GM12874 (cell line): ENCODE measurements around the gene LRP4.

Source experiments
- TF ChIP-seq, protein P1 (sequence below): IDR thresholded peaks from 2 replicates; pipeline ENCODE4 v1.5.1; 2011; ENCODE audit warnings: low read depth, mild to moderate bottlenecking, control low read depth, low read length, moderate library complexity; ENCODE audit not compliant: insufficient read depth

Gene LRP4

GRCh38 chr11:46952553-46952952, 34.2 kb upstream of the LRP4 start:
- TF ChIP-seq, protein P1, sequence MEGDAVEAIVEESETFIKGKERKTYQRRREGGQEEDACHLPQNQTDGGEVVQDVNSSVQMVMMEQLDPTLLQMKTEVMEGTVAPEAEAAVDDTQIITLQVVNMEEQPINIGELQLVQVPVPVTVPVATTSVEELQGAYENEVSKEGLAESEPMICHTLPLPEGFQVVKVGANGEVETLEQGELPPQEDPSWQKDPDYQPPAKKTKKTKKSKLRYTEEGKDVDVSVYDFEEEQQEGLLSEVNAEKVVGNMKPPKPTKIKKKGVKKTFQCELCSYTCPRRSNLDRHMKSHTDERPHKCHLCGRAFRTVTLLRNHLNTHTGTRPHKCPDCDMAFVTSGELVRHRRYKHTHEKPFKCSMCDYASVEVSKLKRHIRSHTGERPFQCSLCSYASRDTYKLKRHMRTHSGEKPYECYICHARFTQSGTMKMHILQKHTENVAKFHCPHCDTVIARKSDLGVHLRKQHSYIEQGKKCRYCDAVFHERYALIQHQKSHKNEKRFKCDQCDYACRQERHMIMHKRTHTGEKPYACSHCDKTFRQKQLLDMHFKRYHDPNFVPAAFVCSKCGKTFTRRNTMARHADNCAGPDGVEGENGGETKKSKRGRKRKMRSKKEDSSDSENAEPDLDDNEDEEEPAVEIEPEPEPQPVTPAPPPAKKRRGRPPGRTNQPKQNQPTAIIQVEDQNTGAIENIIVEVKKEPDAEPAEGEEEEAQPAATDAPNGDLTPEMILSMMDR, result no peak

GRCh38 chr11:46951864-46952263, 33.5 kb upstream of the LRP4 start:
- TF ChIP-seq, protein P1, result no peak

- TF ChIP-seq, protein P1, result no peak
Observed at GRCh38 chr11:46949297-46949696, 30.9 kb upstream of the LRP4 start.

DNA sequence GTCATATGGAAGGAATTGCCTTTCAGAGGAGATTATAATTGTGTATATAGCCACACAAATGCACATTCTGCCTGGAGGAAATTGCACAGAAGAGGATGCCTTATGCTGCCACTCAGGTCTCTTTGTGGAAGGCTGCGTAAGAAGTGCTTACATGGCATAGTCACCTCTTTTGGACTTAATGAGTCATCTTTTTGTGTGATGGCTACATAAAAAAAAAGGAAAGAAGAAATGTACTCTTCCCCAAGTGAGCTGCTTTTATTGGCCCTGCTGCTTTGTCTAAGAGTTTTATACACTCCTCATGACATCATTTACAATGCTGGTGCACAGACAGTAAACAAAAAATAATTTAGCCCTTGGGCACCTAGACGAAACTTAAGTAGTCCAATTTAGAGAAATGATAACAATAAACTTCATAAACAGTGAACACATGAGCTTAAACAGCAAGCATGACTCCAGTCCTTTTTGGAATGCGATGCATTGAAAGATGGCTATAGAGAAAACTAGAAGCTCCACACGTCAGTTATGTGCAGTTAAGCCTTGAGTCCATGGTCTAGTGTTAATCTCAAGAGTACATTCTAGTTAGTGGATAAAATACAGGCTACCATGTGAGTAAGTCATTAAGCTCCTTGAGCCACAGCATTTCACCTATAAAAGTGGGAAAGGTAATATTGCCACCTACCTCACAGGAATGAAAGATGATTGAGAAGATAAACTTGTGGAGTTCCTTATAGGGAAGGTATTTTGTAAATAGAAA, 30.2 kb upstream of the LRP4 start:
- TF ChIP-seq, protein P1, result no peak

DNA sequence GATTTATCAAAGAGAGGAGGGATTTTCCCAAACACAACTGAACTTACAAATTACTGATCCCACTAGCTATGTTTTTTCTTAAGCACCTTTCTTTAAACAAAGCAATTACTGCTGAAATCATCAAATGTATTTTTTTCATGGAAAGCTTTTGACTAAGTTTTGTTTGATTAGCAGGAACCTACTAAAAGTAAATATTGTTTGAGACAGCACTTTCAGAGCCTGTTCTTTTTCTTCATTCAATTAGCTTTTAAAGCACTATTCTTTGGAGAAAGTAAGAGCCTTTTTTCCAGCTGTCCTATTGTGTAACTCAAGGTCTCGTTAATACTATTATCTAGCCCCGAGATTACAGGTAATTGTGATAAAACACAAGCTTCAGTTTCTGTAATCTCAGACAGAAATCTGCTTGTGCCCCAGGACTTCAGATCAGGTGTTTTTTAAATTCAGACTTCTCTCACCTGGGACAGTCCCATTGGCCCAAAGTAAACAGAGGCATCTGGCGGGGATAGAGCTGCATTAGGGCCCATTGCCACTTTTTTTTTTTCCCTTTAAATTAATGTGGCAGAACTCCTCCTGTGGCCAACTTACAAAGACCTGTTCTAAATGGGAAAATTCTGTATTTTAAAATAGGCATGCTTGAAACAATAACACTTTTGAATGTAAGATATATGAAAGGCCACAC, 29.2 kb upstream of the LRP4 start:
- TF ChIP-seq, protein P1, result no peak

DNA sequence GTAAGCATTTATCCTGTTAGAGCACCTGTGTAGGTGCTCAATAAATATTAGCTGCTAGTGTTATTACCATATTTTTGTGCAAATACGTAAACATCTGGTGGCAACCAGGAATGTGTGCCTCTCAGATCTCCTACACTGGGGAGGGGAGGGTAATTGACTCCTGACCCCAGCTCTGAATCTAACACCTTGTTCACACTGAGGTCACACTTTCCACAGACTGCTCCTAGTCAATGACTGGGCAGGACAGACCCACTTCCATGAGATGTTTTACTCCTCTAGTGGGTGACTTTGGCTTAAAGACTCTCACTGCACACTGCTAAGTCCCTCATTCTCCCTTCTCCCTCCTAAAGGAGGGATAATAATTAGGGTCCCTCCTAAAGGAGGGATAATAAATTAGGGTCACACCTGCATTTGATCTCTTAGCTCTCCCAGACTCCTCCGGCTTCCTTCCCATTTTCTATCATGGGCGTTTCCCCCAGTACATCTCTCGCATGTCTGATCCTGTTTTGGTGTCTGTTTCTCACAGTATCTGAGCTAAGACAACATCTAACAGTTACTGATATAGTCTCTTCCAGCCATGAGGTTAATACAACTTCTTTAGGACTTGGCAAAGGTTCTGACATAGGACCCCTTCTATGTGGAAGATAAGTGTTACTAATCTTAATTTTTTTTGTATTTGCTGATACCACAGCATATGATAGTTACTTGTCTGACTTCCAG, 26.2 kb upstream of the LRP4 start:
- TF ChIP-seq, protein P1, result no peak

- TF ChIP-seq, protein P1, result no peak
Observed at GRCh38 chr11:46942172-46942571, 23.8 kb upstream of the LRP4 start.
